HepG2 (cell line): ENCODE results near the gene IWS1. TPM values are rescaled to one million over a fixed set of nuclear protein-coding genes. Genes with fewer than 3 reads are reported as not detected.
A peak's percentile ranks its signal among the peaks of the same experiment; 100 is the strongest.

Experiments
- BRD4 ChIP-seq: sonication (generic); formaldehyde crosslinking; IDR thresholded peaks from 2 replicates; pipeline ENCODE4 v1.4.0; 2020; ENCODE audit warnings: missing genetic modification reagents
- E2F5 ChIP-seq: sonication (generic); formaldehyde crosslinking; conservative IDR thresholded peaks from 2 replicates; pipeline ENCODE4 v1.4.0; 2020; ENCODE audit warnings: missing genetic modification reagents
- HNRNPH1 ChIP-seq: fragments of 200-400 bp; formaldehyde crosslinking; optimal IDR thresholded peaks from 2 replicates; pipeline ENCODE3; 2017; ENCODE audit warnings: mild to moderate bottlenecking, low read depth, low read length
- HNRNPLL ChIP-seq: fragments of 200-400 bp; formaldehyde crosslinking; IDR thresholded peaks from 2 replicates; pipeline ENCODE4 v1.6.1; 2017; ENCODE audit warnings: mild to moderate bottlenecking, low read depth, low read length; ENCODE audit not compliant: poor library complexity, severe bottlenecking
- MED13 ChIP-seq: sonication (generic); formaldehyde crosslinking; IDR thresholded peaks from 2 replicates; pipeline ENCODE4 v1.5.0; 2020; ENCODE audit warnings: missing genetic modification reagents
- REL ChIP-seq: sonication (generic); formaldehyde crosslinking; conservative IDR thresholded peaks from 2 replicates; pipeline ENCODE4 v1.8.0; 2022; ENCODE audit warnings: mild to moderate bottlenecking, missing genetic modification reagents, moderate library complexity
- RFX5 ChIP-seq: IDR thresholded peaks from 2 replicates; pipeline ENCODE4 v1.6.1; 2011; ENCODE audit warnings: low read depth, low read length, improper control_type of control experiment
- RNF219 ChIP-seq: sonication (generic); formaldehyde crosslinking; IDR thresholded peaks from 2 replicates; pipeline ENCODE4 v1.5.0; 2020; ENCODE audit warnings: mild to moderate bottlenecking, missing genetic modification reagents
- RXRA ChIP-seq: sonication (generic); formaldehyde crosslinking; IDR thresholded peaks from 2 replicates; pipeline ENCODE4 v1.5.1; 2020; ENCODE audit warnings: missing genetic modification reagents
- ZNF407 ChIP-seq: sonication (generic); formaldehyde crosslinking; IDR thresholded peaks from one replicate; pipeline ENCODE4 v1.5.1; 2020; ENCODE audit warnings: mild to moderate bottlenecking, missing genetic modification reagents; ENCODE audit errors: not compliant biosample characterization
- ZNF570 ChIP-seq: sonication (generic); formaldehyde crosslinking; IDR thresholded peaks from 2 replicates; pipeline ENCODE4 v1.4.0; 2020; ENCODE audit warnings: mild to moderate bottlenecking, missing genetic modification reagents, borderline replicate concordance
- ZNF574 ChIP-seq: sonication (generic); formaldehyde crosslinking; IDR thresholded peaks from 2 replicates; pipeline ENCODE4 v1.4.0; 2020; ENCODE audit warnings: missing genetic modification reagents
- ZZZ3 ChIP-seq: sonication (generic); formaldehyde crosslinking; IDR thresholded peaks from 2 replicates; pipeline ENCODE4 v1.4.0; 2020; ENCODE audit warnings: missing genetic modification reagents, mild to moderate bottlenecking, borderline replicate concordance
- polyA plus RNA-seq, 8 experiments: library from polyadenylated mRNA; depleted of rRNA in 3 of 8; stranded (reverse) in 7 of 8; unstranded in 1 of 8; fragments of >200 nt; fragmentation: Illumina TruSeq in 4 of 8; extraction: Trizol in 4 of 8; gene quantifications; 2 replicates each; pipeline versions ENCODE4 v1.2.1 to v1.2.3, GENCODE V29; 2011 to 2016; ENCODE audit warnings: low read depth in 4 of 8, missing spikeins in 1 of 8, mixed read lengths in 1 of 8; ENCODE audit not compliant: insufficient read depth in 1 of 8
- total RNA-seq, 5 experiments: library from RNA; depleted of rRNA; stranded (reverse); fragments of >200 nt; fragmentation: Illumina TruSeq; extraction: Trizol; gene quantifications; 2 replicates each; pipeline ENCODE4 v1.2.3, GENCODE V29; 2016; ENCODE audit warnings: low read depth in 1 of 5

Gene IWS1
- total and polyA plus RNA-seq, 2 of the 13 experiments (the other 11 are each of a cell fraction or from before 2014, with no cell fraction given) = 28.9 to 62.3 TPM

- TF ChIP-seq MED13 (CRISPR knock-in tag) (peak; percentile 75), REL (no peak), HNRNPH1 (no peak), ZNF574 (CRISPR knock-in tag) (peak; percentile 85), RNF219 (CRISPR knock-in tag) (peak; percentile 64; the same call in 1 of the 2 replicates), HNRNPLL (no peak), RFX5 (peak; percentile 48), ZNF570 (CRISPR knock-in tag) (no peak), E2F5 (CRISPR knock-in tag) (no peak), ZZZ3 (peak; percentile 51), BRD4 (peak; percentile 85; the same call in 1 of the 2 replicates), ZNF407 (no peak), RXRA (CRISPR knock-in tag) (peak; percentile 99)
These were observed 71.4 kb downstream of the IWS1 start (continued) for GRCh38 chr2:127454595-127455565.
